HepG2 (cell line): ENCODE measurements around the gene DPH3. TPM values are rescaled to one million over a fixed set of nuclear protein-coding genes. Genes with fewer than 3 reads are reported as not detected.
A peak's percentile ranks its signal among the peaks of the same experiment; 100 is the strongest.

Source experiments
- KMT2B ChIP-seq: IDR thresholded peaks from 2 replicates; pipeline ENCODE4 v1.6.1; 2016; ENCODE audit warnings: missing genetic modification reagents, missing compliant biosample characterization
- MBNL3 ChIP-seq: fragments of 250-450 bp; sonication (Bioruptor Pico); conservative IDR thresholded peaks from 2 replicates; pipeline ENCODE4 v1.8.0; 2022; ENCODE audit warnings: mild to moderate bottlenecking, inconsistent platforms
- MYNN ChIP-seq: sonication (generic); formaldehyde crosslinking; IDR thresholded peaks from 2 replicates; pipeline ENCODE4 v1.4.0; 2020; ENCODE audit warnings: mild to moderate bottlenecking, low read depth, missing genetic modification reagents
- ZBTB7B ChIP-seq: sonication (generic); formaldehyde crosslinking; IDR thresholded peaks from 2 replicates; pipeline ENCODE4 v1.4.0; 2020; ENCODE audit warnings: missing genetic modification reagents
- ZNF12 ChIP-seq: sonication (generic); formaldehyde crosslinking; IDR thresholded peaks from 2 replicates; pipeline ENCODE4 v1.5.0; 2020; ENCODE audit warnings: missing genetic modification reagents
- ZNF281 ChIP-seq: sonication (generic); formaldehyde crosslinking; IDR thresholded peaks from 2 replicates; pipeline ENCODE4 v1.4.0; 2020; ENCODE audit warnings: missing genetic modification reagents, borderline replicate concordance
- ZNF549 ChIP-seq: sonication (generic); formaldehyde crosslinking; IDR thresholded peaks from 2 replicates; pipeline ENCODE4 v1.5.0; 2020; ENCODE audit warnings: missing genetic modification reagents
- ZNF550 ChIP-seq: sonication (generic); formaldehyde crosslinking; IDR thresholded peaks from 2 replicates; pipeline ENCODE4 v1.4.0; 2020; ENCODE audit warnings: mild to moderate bottlenecking, missing genetic modification reagents, borderline replicate concordance
- ZNF577 ChIP-seq: sonication (generic); formaldehyde crosslinking; IDR thresholded peaks from 2 replicates; pipeline ENCODE4 v1.4.0; 2020; ENCODE audit warnings: mild to moderate bottlenecking, low read depth, missing genetic modification reagents, borderline replicate concordance
- ZNF773 ChIP-seq: sonication (generic); formaldehyde crosslinking; IDR thresholded peaks from 2 replicates; pipeline ENCODE4 v1.4.0; 2020; ENCODE audit warnings: missing genetic modification reagents, borderline replicate concordance
- ZNF878 ChIP-seq: sonication (generic); formaldehyde crosslinking; IDR thresholded peaks from 2 replicates; pipeline ENCODE4 v1.8.1; 2023; ENCODE audit warnings: mild to moderate bottlenecking, missing genetic modification reagents, moderate library complexity
- polyA plus RNA-seq, 8 experiments: library from polyadenylated mRNA; depleted of rRNA in 3 of 8; stranded (reverse) in 7 of 8; unstranded in 1 of 8; fragments of >200 nt; fragmentation: Illumina TruSeq in 4 of 8; extraction: Trizol in 4 of 8; gene quantifications; 2 replicates each; pipeline versions ENCODE4 v1.2.1 to v1.2.3, GENCODE V29; 2011 to 2016; ENCODE audit warnings: low read depth in 4 of 8, missing spikeins in 1 of 8, mixed read lengths in 1 of 8; ENCODE audit not compliant: insufficient read depth in 1 of 8
- total RNA-seq, 5 experiments: library from RNA; depleted of rRNA; stranded (reverse); fragments of >200 nt; fragmentation: Illumina TruSeq; extraction: Trizol; gene quantifications; 2 replicates each; pipeline ENCODE4 v1.2.3, GENCODE V29; 2016; ENCODE audit warnings: low read depth in 1 of 5
- TF ChIP-seq, protein P1 (sequence below), 2 experiments: sonication (generic) in 1 of 2; formaldehyde crosslinking in 1 of 2; IDR thresholded peaks; 2 replicates each; pipeline versions ENCODE4 v1.4.0 to v1.6.1; 2016 to 2020; ENCODE audit warnings: borderline replicate concordance in 1 of 2, low read depth in 1 of 2, mild to moderate bottlenecking in 1 of 2, missing genetic modification reagents in 1 of 2
- TF ChIP-seq, protein P2 (sequence below): sonication (generic); formaldehyde crosslinking; IDR thresholded peaks from 2 replicates; pipeline ENCODE4 v1.4.0; 2020; ENCODE audit warnings: missing genetic modification reagents
- TF ChIP-seq, protein P3 (sequence below), 2 experiments: fragments of 450-650 bp in 1 of 2; sonication (generic) in 1 of 2; formaldehyde crosslinking; IDR thresholded peaks; 2 replicates each; pipeline versions ENCODE4 v1.5.0 to v1.8.0; 2020 to 2022; ENCODE audit warnings: mild to moderate bottlenecking in 1 of 2, missing genetic modification reagents in 1 of 2

DPH3 gene
- total and polyA plus RNA-seq, 2 of the 13 experiments (the other 11 are each of a cell fraction or from before 2014, with no cell fraction given) = 18.3 to 21.6 TPM

DNA sequence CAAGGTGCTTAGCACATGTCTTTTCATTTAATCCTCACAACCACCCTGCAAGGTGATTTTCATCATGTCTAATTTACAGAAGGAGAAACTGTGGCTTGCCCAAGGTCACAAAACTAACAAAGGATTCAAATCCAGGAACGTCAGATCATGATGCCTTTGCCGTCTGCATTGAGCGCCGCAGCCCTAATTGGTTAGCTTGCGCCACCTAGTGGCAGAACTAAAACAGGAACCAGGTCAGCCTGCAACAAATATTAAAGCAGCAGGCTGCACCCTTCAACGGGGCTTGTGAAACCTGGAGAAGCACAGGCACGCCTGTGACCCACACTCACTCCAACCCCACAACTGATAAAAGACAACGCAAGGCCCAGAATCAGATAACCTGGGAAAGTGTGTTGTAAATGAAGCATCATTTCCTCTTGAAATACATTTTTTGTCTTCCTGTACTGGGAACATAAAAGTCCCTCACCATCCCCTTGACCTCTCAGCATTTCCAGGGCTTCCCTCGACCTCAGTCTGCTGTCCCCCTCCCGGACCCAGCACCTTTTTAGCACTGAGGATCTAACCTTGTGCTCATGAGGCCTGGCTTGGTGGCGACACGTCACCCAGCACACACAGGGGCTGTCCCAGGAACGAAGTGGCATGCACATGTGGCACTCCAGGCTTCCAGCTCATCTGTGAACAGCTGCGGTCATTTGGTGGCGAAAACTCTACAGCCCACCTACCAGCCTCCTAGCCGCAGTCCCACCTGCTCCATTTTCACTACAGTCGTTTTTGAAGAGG, 17.3 kb downstream of the DPH3 start (continued):
- TF ChIP-seq, protein P1, sequence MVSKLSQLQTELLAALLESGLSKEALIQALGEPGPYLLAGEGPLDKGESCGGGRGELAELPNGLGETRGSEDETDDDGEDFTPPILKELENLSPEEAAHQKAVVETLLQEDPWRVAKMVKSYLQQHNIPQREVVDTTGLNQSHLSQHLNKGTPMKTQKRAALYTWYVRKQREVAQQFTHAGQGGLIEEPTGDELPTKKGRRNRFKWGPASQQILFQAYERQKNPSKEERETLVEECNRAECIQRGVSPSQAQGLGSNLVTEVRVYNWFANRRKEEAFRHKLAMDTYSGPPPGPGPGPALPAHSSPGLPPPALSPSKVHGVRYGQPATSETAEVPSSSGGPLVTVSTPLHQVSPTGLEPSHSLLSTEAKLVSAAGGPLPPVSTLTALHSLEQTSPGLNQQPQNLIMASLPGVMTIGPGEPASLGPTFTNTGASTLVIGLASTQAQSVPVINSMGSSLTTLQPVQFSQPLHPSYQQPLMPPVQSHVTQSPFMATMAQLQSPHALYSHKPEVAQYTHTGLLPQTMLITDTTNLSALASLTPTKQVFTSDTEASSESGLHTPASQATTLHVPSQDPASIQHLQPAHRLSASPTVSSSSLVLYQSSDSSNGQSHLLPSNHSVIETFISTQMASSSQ (IDR thresholded peaks at IDR 0.05; ENCODE audit: low read depth) = no peak
- TF ChIP-seq, protein P1 (CRISPR knock-in tag; IDR thresholded peaks at IDR 0.05; ENCODE audit: borderline replicate concordance) = no peak
- 0 out of 2 replicates have a peak, but pooled peaks have one; percentile 7 for TF ChIP-seq ZBTB7B (CRISPR knock-in tag)
- no peak for TF ChIP-seq ZNF550
- no peak for TF ChIP-seq ZNF577 (CRISPR knock-in tag)
- TF ChIP-seq, protein P2, sequence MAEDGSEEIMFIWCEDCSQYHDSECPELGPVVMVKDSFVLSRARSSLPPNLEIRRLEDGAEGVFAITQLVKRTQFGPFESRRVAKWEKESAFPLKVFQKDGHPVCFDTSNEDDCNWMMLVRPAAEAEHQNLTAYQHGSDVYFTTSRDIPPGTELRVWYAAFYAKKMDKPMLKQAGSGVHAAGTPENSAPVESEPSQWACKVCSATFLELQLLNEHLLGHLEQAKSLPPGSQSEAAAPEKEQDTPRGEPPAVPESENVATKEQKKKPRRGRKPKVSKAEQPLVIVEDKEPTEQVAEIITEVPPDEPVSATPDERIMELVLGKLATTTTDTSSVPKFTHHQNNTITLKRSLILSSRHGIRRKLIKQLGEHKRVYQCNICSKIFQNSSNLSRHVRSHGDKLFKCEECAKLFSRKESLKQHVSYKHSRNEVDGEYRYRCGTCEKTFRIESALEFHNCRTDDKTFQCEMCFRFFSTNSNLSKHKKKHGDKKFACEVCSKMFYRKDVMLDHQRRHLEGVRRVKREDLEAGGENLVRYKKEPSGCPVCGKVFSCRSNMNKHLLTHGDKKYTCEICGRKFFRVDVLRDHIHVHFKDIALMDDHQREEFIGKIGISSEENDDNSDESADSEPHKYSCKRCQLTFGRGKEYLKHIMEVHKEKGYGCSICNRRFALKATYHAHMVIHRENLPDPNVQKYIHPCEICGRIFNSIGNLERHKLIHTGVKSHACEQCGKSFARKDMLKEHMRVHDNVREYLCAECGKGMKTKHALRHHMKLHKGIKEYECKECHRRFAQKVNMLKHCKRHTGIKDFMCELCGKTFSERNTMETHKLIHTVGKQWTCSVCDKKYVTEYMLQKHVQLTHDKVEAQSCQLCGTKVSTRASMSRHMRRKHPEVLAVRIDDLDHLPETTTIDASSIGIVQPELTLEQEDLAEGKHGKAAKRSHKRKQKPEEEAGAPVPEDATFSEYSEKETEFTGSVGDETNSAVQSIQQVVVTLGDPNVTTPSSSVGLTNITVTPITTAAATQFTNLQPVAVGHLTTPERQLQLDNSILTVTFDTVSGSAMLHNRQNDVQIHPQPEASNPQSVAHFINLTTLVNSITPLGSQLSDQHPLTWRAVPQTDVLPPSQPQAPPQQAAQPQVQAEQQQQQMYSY (CRISPR knock-in tag) = no peak
- TF ChIP-seq KMT2B (CRISPR knock-in tag) = no peak
- no peak for TF ChIP-seq ZNF12 (CRISPR knock-in tag)
- TF ChIP-seq ZNF281 (CRISPR knock-in tag) = no peak
- TF ChIP-seq ZNF878 (CRISPR knock-in tag) = no peak
- TF ChIP-seq MBNL3 (CRISPR knock-in tag) = no peak
- TF ChIP-seq MYNN (CRISPR knock-in tag) = no peak
- TF ChIP-seq, protein P3, sequence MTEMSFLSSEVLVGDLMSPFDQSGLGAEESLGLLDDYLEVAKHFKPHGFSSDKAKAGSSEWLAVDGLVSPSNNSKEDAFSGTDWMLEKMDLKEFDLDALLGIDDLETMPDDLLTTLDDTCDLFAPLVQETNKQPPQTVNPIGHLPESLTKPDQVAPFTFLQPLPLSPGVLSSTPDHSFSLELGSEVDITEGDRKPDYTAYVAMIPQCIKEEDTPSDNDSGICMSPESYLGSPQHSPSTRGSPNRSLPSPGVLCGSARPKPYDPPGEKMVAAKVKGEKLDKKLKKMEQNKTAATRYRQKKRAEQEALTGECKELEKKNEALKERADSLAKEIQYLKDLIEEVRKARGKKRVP (CRISPR knock-in tag; IDR thresholded peaks at IDR 0.05) = no peak
- TF ChIP-seq ZNF549 = no peak
- TF ChIP-seq ZNF773 = no peak
